HEK293 (cell line): Measurements from ENCODE around the gene SLC8A1.

Experiments used
- MYNN ChIP-seq: fragments of 450-650 bp; formaldehyde crosslinking; IDR thresholded peaks from 2 replicates; pipeline ENCODE4 v1.5.1; 2016; ENCODE audit warnings: missing biosample characterization, missing genetic modification characterization, borderline replicate concordance
- YY1 ChIP-seq: fragments of 450-650 bp; formaldehyde crosslinking; IDR thresholded peaks from 2 replicates; pipeline ENCODE4 v1.5.1; 2018; ENCODE audit warnings: missing biosample characterization, missing genetic modification characterization
- ZNF274 ChIP-seq, 2 experiments: fragments of 200-500 bp in 1 of 2; fragments of 450-650 bp in 1 of 2; sonication (Bioruptor generic) in 1 of 2; formaldehyde crosslinking in 1 of 2; IDR thresholded peaks; 2 replicates each; pipeline versions ENCODE4 v1.5.1 to v1.6.1; 2014 to 2016; ENCODE audit warnings: borderline replicate concordance in 1 of 2, inconsistent platforms in 1 of 2, low read length in 1 of 2, missing biosample characterization in 1 of 2, missing genetic modification characterization in 1 of 2
- ZNF302 ChIP-seq: fragments of 450-650 bp; formaldehyde crosslinking; IDR thresholded peaks from 2 replicates; pipeline ENCODE4 v1.5.1; 2016; ENCODE audit warnings: missing biosample characterization, missing genetic modification characterization, low read depth
- ZNF426 ChIP-seq: fragments of 450-650 bp; formaldehyde crosslinking; IDR thresholded peaks from 2 replicates; pipeline ENCODE4 v1.5.1; 2017; ENCODE audit warnings: missing biosample characterization, missing genetic modification characterization, mild to moderate bottlenecking, inconsistent platforms, moderate library complexity
- ZNF555 ChIP-seq: fragments of 450-650 bp; formaldehyde crosslinking; conservative IDR thresholded peaks from 2 replicates; pipeline ENCODE4 v1.5.1; 2017; ENCODE audit warnings: missing biosample characterization, mild to moderate bottlenecking, missing genetic modification characterization, inconsistent platforms
- ZNF830 ChIP-seq: fragments of 450-650 bp; IDR thresholded peaks from 2 replicates; pipeline ENCODE4 v1.5.0; 2018; ENCODE audit warnings: missing biosample characterization, missing genetic modification characterization, low read depth, mild to moderate bottlenecking, moderate library complexity
- TF ChIP-seq, protein P1 (sequence below): fragments of 450-650 bp; formaldehyde crosslinking; IDR thresholded peaks from 2 replicates; pipeline ENCODE4 v1.5.1; 2016; ENCODE audit warnings: missing biosample characterization, missing genetic modification characterization
- TF ChIP-seq, protein P2 (sequence below): fragments of 450-650 bp; formaldehyde crosslinking; IDR thresholded peaks from 2 replicates; pipeline ENCODE4 v1.5.1; 2016; ENCODE audit warnings: missing biosample characterization, missing genetic modification characterization, low read depth
- TF ChIP-seq, protein P3 (sequence below): fragments of 450-650 bp; formaldehyde crosslinking; IDR thresholded peaks from 2 replicates; pipeline ENCODE4 v1.5.1; 2016; ENCODE audit warnings: missing biosample characterization, missing genetic modification characterization

DNA sequence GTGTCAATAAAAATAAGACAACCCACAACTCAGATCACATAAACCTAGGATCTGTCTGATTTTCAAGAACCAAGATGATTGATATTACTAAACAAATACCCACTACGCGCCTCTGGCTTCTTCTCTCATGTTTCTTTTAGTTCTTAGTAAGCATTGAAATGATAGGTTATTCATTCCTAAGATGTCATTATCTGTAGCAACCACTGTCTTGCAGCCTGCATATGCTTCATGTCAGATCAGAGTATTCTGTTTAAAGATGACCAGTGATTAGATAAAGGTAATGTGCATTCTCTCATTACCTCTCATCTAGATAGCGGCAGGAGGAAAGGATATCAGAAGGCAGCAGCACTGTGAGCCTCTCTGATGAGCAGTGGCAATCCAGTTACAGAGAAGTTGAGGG lies 112.9 kb downstream of the SLC8A1 start:
- TF ChIP-seq, protein P1, sequence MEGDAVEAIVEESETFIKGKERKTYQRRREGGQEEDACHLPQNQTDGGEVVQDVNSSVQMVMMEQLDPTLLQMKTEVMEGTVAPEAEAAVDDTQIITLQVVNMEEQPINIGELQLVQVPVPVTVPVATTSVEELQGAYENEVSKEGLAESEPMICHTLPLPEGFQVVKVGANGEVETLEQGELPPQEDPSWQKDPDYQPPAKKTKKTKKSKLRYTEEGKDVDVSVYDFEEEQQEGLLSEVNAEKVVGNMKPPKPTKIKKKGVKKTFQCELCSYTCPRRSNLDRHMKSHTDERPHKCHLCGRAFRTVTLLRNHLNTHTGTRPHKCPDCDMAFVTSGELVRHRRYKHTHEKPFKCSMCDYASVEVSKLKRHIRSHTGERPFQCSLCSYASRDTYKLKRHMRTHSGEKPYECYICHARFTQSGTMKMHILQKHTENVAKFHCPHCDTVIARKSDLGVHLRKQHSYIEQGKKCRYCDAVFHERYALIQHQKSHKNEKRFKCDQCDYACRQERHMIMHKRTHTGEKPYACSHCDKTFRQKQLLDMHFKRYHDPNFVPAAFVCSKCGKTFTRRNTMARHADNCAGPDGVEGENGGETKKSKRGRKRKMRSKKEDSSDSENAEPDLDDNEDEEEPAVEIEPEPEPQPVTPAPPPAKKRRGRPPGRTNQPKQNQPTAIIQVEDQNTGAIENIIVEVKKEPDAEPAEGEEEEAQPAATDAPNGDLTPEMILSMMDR: no peak
- no peak for TF ChIP-seq ZNF426 (tag by site-specific recombination)
- TF ChIP-seq, protein P2, sequence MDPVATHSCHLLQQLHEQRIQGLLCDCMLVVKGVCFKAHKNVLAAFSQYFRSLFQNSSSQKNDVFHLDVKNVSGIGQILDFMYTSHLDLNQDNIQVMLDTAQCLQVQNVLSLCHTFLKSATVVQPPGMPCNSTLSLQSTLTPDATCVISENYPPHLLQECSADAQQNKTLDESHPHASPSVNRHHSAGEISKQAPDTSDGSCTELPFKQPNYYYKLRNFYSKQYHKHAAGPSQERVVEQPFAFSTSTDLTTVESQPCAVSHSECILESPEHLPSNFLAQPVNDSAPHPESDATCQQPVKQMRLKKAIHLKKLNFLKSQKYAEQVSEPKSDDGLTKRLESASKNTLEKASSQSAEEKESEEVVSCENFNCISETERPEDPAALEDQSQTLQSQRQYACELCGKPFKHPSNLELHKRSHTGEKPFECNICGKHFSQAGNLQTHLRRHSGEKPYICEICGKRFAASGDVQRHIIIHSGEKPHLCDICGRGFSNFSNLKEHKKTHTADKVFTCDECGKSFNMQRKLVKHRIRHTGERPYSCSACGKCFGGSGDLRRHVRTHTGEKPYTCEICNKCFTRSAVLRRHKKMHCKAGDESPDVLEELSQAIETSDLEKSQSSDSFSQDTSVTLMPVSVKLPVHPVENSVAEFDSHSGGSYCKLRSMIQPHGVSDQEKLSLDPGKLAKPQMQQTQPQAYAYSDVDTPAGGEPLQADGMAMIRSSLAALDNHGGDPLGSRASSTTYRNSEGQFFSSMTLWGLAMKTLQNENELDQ: no peak
- TF ChIP-seq, protein P3, sequence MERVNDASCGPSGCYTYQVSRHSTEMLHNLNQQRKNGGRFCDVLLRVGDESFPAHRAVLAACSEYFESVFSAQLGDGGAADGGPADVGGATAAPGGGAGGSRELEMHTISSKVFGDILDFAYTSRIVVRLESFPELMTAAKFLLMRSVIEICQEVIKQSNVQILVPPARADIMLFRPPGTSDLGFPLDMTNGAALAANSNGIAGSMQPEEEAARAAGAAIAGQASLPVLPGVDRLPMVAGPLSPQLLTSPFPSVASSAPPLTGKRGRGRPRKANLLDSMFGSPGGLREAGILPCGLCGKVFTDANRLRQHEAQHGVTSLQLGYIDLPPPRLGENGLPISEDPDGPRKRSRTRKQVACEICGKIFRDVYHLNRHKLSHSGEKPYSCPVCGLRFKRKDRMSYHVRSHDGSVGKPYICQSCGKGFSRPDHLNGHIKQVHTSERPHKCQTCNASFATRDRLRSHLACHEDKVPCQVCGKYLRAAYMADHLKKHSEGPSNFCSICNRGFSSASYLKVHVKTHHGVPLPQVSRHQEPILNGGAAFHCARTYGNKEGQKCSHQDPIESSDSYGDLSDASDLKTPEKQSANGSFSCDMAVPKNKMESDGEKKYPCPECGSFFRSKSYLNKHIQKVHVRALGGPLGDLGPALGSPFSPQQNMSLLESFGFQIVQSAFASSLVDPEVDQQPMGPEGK (tag by site-specific recombination): no peak
- TF ChIP-seq ZNF555 (tag by site-specific recombination): no peak
- TF ChIP-seq YY1 (tag by site-specific recombination): no peak
- TF ChIP-seq ZNF302 (tag by site-specific recombination): no peak
- no peak for TF ChIP-seq ZNF274 (IDR thresholded peaks at IDR 0.05; ENCODE audit: low read length)
- TF ChIP-seq ZNF274 (tag by site-specific recombination; IDR thresholded peaks at IDR 0.05; ENCODE audit: borderline replicate concordance): no peak
- no peak for TF ChIP-seq MYNN (tag by site-specific recombination)
- TF ChIP-seq ZNF830 (tag by site-specific recombination): no peak
